IPS-15b (cell line): ENCODE measurements around the gene C16orf92.

Experiments
- H3K27me3 ChIP-seq: one replicate; pipeline ENCODE4 v1.6.1; 2013; ENCODE audit warnings: low read length; ENCODE audit not compliant: control insufficient read depth, insufficient read depth
- H3K36me3 ChIP-seq: one replicate; pipeline ENCODE4 v1.6.1; 2013; ENCODE audit warnings: low read length; ENCODE audit not compliant: control insufficient read depth, insufficient read depth
- H3K4me1 ChIP-seq: one replicate; pipeline ENCODE4 v1.6.1; 2013; ENCODE audit warnings: mild to moderate bottlenecking, low read length; ENCODE audit not compliant: control insufficient read depth, insufficient read depth
- H3K4me3 ChIP-seq: one replicate; pipeline ENCODE4 v1.5.1; 2013; ENCODE audit warnings: low read depth, low read length
- H3K9ac ChIP-seq: one replicate; pipeline ENCODE4 v1.6.1; 2013; ENCODE audit warnings: low read depth, mild to moderate bottlenecking, low read length
- H3K9me3 ChIP-seq: one replicate; pipeline ENCODE4 v1.6.1; 2013; ENCODE audit warnings: mild to moderate bottlenecking, low read length; ENCODE audit not compliant: control insufficient read depth, insufficient read depth

C16orf92 gene

DNA sequence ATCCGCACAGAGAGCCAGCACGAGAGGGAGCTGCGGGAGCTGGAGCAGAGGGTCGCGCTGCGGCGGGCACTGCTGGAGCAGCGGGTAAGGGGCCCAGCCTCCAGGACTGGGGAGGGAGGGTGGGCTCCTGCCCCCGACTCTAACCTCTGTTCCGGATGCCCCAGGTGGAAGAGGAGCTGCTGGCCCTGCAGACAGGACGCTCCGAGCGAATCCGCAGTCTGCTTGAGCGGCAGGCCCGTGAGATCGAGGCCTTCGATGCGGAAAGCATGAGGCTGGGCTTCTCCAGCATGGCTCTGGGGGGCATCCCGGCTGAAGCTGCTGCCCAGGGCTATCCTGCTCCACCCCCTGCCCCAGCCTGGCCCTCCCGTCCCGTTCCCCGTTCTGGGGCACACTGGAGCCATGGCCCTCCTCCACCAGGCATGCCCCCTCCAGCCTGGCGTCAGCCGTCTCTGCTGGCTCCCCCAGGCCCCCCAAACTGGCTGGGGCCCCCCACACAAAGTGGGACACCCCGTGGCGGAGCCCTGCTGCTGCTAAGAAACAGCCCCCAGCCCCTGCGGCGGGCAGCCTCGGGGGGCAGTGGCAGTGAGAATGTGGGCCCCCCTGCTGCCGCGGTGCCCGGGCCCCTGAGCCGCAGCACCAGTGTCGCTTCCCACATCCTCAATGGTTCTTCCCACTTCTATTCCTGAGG is 32.0 kb upstream of the C16orf92 start:
- Histone ChIP-seq H3K36me3 (peaks cover 42% of the 10 kb centered on the region), H3K4me3 (no peak overlapping the region), H3K27me3 (no peaks in the 10 kb centered on the region), H3K9ac (no peak overlapping the region), H3K4me1 (peaks cover 3% of the 10 kb centered on the region), H3K9me3 (no peaks in the 10 kb centered on the region)

GRCh38 chr16:29991571-29991904 is 31.5 kb upstream of the C16orf92 start:
- Histone ChIP-seq H3K36me3 (peaks cover 37% of the 10 kb centered on the region), H3K9me3 (no peaks in the 10 kb centered on the region), H3K4me3 (no peak overlapping the region), H3K27me3 (no peaks in the 10 kb centered on the region), H3K9ac (no peak overlapping the region), H3K4me1 (peaks cover 3% of the 10 kb centered on the region)

- no peaks in the 10 kb centered on the region for H3K9me3 ChIP-seq
- H3K4me3 ChIP-seq: no peak overlapping the region
- peaks cover 3% of the 10 kb centered on the region for H3K4me1 ChIP-seq
- H3K27me3 ChIP-seq: no peaks in the 10 kb centered on the region
- H3K36me3 ChIP-seq: peaks cover 33% of the 10 kb centered on the region
- H3K9ac ChIP-seq: no peak overlapping the region
These were observed 30.5 kb upstream of the C16orf92 start for GRCh38 chr16:29992344-29992967.

DNA sequence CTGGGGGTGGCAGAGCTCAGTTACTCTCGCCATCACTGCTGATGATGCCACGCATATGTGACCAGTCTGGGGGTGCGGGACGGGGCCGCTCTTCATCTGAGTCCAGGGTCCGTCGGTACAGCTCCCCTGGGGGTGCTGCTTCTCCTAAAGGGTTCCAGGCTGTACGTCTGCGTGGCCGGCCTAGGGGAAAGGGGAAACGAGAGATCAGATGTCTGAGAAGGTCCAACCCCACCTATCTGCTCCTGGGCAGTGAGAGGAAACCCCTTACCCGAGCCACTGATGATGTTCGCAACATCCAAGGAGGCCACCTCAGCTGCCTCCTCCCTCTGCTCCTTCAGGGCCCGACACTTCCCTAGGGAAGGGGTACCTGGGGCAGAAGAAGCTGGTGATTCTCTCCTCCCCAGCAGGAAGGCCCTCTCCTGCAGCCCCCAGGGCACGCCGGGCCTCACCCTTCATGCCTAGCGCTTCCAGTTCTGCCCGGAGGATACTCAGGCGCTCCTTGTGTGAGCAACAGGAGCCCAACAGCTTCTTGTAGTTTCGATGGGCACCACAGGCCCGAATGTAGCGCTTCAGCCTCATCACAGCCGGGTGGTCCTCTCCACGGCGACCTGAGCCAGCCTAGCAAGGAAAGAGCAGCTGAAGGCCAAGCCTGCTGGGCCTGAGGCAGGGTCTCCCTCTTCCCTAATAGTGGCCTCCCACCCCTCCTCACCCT is 29.7 kb upstream of the C16orf92 start:
- H3K36me3 ChIP-seq: peaks cover 25% of the 10 kb centered on the region

DNA sequence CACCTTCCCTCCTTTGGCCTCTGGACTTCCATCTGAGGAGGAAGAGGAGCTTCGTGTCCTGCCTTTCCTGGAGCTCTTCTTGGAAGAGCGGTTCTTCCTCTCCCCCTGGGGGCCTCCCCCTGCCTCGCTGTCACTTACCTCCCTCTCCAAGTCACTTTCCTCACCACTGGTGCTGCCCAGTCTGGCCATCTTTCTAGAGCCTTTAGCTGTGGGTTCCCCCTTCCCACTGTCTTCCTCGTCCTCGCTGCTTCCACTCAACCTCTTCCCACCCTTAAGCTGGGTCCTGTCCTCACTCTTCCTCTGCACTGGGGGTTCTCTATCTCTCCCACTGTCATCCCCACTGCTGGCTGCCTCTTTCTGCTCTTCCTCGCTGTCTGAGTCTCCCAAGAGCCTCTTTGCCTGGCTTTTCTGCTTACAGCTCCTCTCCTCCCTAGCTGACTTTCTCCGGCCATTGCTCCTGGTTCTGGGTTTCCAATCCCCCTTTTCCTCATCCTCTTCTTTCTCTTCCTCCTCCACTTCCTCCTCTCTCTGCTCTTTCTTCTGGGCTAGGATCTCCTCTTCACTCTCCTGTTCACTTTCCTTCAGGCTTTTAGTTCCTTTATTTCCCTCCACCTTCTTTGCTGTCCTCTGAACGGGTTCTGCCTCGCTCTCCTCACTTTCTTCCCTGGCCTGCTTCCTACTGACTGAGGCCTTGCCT is 28.9 kb upstream of the C16orf92 start:
- no peaks in the 10 kb centered on the region for H3K27me3 ChIP-seq
- peaks cover 3% of the 10 kb centered on the region for H3K4me1 ChIP-seq
- H3K36me3 ChIP-seq: peaks cover 20% of the 10 kb centered on the region
- peak overlapping the region; percentile 83 for H3K4me3 ChIP-seq
- no peak overlapping the region for H3K9ac ChIP-seq
- H3K9me3 ChIP-seq: no peaks in the 10 kb centered on the region

More for the DNA sequence above, 29.7 kb upstream of the C16orf92 start:
- no peaks in the 10 kb centered on the region for H3K9me3 ChIP-seq
- peaks cover 3% of the 10 kb centered on the region for H3K4me1 ChIP-seq
- no peaks in the 10 kb centered on the region for H3K27me3 ChIP-seq
- no peak overlapping the region for H3K4me3 ChIP-seq
- no peak overlapping the region for H3K9ac ChIP-seq

DNA sequence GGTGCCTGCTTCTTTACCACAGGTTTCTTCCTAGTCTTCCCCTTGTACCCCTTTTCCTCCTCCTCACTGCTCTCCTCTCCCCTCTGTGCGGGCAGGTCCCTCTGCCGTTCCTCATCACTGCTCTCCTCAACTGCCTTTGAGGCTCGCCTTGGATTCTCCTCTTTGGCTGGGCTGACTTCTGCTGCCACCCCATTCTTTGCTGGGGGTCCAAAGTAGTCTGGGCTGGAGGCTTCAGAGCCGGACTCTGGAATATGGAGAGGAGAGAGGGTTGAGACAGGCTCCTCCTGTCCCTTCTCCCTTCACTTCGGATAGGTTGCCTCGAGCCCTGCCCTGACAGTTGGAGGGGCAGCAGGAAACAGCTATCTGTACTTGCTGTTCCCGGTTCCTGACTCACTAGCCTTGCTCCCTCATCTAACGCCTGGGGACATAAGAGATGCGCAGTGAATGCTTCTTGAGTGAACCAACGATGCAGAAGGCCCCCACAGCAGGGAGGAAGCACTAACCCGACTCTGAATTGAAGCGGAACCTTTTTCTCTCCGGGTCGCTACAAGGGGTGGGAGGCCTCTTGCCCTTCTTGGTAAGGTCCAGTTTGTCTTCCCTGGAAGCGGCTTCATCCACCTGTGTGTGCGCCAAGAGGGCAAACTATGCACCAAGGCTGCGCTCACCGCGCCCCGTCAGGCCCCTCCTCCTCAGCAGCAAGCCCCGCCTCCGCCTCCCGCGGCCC is 28.2 kb upstream of the C16orf92 start:
- Histone ChIP-seq H3K4me3 (peak overlapping the region; percentile 83), H3K4me1 (peaks cover 3% of the 10 kb centered on the region), H3K36me3 (peaks cover 20% of the 10 kb centered on the region), H3K9ac (peak overlapping the region; percentile 81), H3K9me3 (no peaks in the 10 kb centered on the region), H3K27me3 (no peaks in the 10 kb centered on the region)

DNA sequence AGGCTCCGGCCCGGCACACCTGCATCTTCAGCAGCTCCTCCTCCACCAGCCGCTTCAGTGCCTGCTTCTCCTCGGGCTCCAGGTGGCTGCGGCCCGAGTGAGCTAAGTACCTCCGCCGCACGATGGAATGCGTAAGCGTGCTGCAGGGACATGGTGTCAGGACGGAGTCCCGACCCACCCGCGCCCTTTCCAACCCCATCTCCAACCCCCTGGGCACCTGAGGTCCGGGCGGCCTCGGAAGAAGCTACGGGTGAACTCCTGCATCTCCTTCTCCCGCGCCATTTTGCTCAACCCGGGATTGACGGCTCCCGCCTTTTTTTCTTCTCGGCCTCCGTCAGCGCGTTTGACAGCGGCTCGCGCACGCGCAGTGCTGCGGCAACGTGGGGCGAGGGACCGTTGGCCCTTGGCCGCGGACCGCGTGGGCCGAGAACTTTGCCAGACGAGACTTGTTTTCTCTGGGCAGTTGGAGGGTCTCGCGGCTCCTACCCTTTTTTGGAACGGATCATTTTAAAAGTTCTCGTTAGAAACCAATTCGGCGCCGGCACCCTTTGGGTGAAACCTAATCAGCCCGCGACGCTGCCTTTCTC is 27.6 kb upstream of the C16orf92 start, which contains the start of gene HIRIP3:
HIRIP3 (minus strand) TSS at position 294 of the 587 bp plus-strand sequence; CDS start at position 282, 12 bp downstream.
- Histone ChIP-seq H3K9ac (peak within 1 kb of the TSS; percentile 90), H3K27me3 (no peaks in the 10 kb centered on the region), H3K4me3 (peak within 1 kb of the TSS; percentile 83), H3K9me3 (no peaks in the 10 kb centered on the region), H3K4me1 (peaks cover 3% of the 10 kb centered on the region), H3K36me3 (peaks cover 20% of the 10 kb centered on the region)

DNA sequence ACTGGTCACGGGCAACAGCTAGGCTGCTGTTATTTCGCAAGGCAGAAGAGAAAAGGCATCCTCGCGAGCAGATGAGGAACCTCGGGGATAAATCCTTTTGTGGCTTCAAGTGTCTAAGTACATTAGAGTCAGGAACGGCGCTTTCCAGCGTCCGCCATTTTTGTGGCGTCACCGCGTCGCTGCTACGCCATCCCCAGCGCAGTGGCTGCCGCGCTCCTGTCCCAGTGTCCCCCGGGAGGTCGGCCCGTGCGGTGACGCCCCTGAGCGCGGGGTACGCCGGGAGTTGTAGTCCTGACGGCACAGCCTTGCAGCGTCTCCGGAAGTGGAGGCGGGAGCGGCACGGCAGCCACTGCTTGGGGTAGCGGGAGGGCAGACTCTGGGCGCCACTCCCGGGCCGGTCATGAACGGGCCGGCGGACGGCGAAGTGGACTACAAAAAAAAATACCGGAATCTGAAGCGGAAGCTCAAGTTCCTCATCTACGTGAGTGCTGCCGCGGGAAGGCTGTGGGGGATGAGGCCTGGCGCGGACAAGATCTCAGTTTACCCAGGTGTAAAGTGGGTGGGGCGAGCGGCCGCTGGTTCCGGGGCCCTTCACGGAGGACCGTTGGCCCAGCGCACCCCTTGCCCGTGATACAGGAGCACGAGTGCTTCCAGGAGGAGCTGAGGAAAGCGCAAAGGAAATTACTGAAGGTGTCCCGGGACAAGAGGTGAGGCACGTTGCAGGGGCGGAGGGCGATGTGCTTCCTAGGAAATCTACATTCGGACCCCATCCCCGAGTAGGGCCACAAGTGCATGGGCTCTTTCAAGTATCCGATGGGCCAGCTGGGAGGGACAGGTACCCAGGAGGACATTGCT is 26.9 kb upstream of the C16orf92 start, which contains the start of gene INO80E:
INO80E (plus strand) TSS at position 331 of the 855 bp plus-strand sequence; CDS start at position 401, 70 bp downstream.
- H3K9ac ChIP-seq: peak within 1 kb of the TSS; percentile 90
- peaks cover 20% of the 10 kb centered on the region for H3K36me3 ChIP-seq
- H3K9me3 ChIP-seq: no peaks in the 10 kb centered on the region
- H3K4me3 ChIP-seq: peak within 1 kb of the TSS; percentile 83
- no peaks in the 10 kb centered on the region for H3K27me3 ChIP-seq
- peaks cover 3% of the 10 kb centered on the region for H3K4me1 ChIP-seq

DNA sequence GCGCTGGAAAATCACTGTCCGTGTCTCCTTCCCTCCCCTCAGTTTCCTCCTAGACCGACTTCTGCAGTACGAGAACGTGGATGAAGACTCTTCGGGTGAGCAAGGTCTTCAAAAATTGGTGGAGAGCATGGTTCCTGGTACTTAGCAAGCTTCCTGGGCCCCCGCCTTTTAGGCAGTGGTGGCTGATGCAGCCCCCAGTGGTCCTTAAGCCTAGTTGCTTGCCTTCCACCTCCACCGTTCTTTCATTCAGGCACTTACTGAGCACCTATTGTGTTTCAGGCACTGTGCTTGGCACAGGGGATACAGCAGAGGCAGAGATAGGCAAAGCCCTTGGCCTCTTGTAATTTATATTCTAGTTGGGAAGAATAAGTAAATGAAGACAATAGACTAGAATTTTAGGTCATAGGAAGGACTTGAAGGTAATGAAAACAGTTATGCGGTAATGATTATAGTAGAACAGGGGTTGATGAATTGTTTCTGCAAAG is 26.2 kb upstream of the C16orf92 start:
- Histone ChIP-seq H3K9ac (peak overlapping the region; percentile 83), H3K9me3 (no peaks in the 10 kb centered on the region), H3K4me3 (peak overlapping the region; percentile 83), H3K36me3 (peaks cover 18% of the 10 kb centered on the region), H3K4me1 (peaks cover 5% of the 10 kb centered on the region), H3K27me3 (no peaks in the 10 kb centered on the region)

- Histone ChIP-seq H3K4me3 (no peak overlapping the region), H3K9me3 (no peaks in the 10 kb centered on the region), H3K36me3 (peaks cover 26% of the 10 kb centered on the region), H3K9ac (no peak overlapping the region), H3K4me1 (peaks cover 5% of the 10 kb centered on the region), H3K27me3 (no peaks in the 10 kb centered on the region)
These were observed 23.4 kb upstream of the C16orf92 start for GRCh38 chr16:29999605-30000004.
